ENCODE measurements around the gene C1orf174.

C1orf174 gene

GRCh38 chr1:3908886-3909517, 8.9 kb upstream of the C1orf174 start:
- DNase-seq, result no peak

- no peak for DNase-seq
Observed at GRCh38 chr1:3907621-3908165, 7.6 kb upstream of the C1orf174 start.

GRCh38 chr1:3907031-3907534, 7.0 kb upstream of the C1orf174 start:
- no peak for DNase-seq

GRCh38 chr1:3906672-3907020, 6.6 kb upstream of the C1orf174 start:
- no peak for DNase-seq

- no peak for DNase-seq
Observed at GRCh38 chr1:3905953-3906671, 6.0 kb upstream of the C1orf174 start.

GRCh38 chr1:3905266-3905952, 5.3 kb upstream of the C1orf174 start:
- no peak for DNase-seq

GRCh38 chr1:3904843-3905185, 4.7 kb upstream of the C1orf174 start:
- no peak for DNase-seq

- no peak for DNase-seq
Observed at GRCh38 chr1:3904006-3904842, 4.2 kb upstream of the C1orf174 start.

- DNase-seq, result no peak
Observed at GRCh38 chr1:3903141-3904005, 3.3 kb upstream of the C1orf174 start.

GRCh38 chr1:3902571-3903091, 2.6 kb upstream of the C1orf174 start:
- no peak for DNase-seq

GRCh38 chr1:3902111-3902511, 2.0 kb upstream of the C1orf174 start:
- no peak for DNase-seq

GRCh38 chr1:3900969-3901529, 977 bp upstream of the C1orf174 start:
- DNase-seq, result peak; percentile 92

- no peak for DNase-seq
Observed at GRCh38 chr1:3899754-3900149, 320 bp downstream of the C1orf174 start.

GRCh38 chr1:3898994-3899753, 898 bp downstream of the C1orf174 start:
- no peak for DNase-seq

GRCh38 chr1:3898475-3898735, 1.7 kb downstream of the C1orf174 start:
- DNase-seq, result no peak

- no peak for DNase-seq
Observed at GRCh38 chr1:3896396-3897000, 3.6 kb downstream of the C1orf174 start.

GRCh38 chr1:3895951-3896325, 4.1 kb downstream of the C1orf174 start:
- DNase-seq, result no peak

GRCh38 chr1:3895279-3895950, 4.7 kb downstream of the C1orf174 start:
- DNase-seq, result no peak

- no peak for DNase-seq
Observed at GRCh38 chr1:3894626-3895278, 5.3 kb downstream of the C1orf174 start.
